ENCODE results near the gene ALG1L2. TPM values are rescaled to one million over a fixed set of nuclear protein-coding genes. Genes with fewer than 3 reads are reported as not detected.
"Not testable (repeated sequence)": the region's sequence is repeated elsewhere in the genome, so short reads cannot be mapped to it uniquely, and the experiment has no call there.

Gene ALG1L2
- polyA plus RNA-seq, 1 of the 3 experiments (the other 2 are of a cell fraction) = not detected

DNA sequence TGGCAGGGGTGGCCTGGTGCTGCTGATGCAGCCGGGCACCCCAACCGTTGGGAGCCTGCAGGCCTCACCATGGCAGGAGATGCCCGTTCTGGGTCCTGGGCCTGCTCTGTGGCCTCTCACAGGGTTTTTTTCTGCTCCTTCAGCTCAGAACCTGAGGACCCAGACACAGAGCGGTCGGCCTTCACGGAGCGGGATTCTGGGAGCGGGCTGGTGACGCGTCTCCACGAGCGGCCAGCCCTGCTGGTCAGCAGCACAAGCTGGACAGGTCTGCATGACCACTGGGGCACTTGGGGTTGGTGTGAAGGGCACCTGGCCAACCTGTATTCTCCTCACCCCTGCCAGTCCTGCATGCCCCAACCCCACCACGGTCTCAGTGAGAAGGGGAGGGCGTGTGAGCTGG, 10.3 kb downstream of the ALG1L2 start (continued):
- TF ChIP-seq FOSL2 (IDR thresholded peaks at IDR 0.05; ENCODE audit: borderline replicate concordance, low read depth) (no peak), FOXM1 (IDR thresholded peaks at IDR 0.05; ENCODE audit: low read depth) (no peak)
- TF ChIP-seq, protein P1, sequence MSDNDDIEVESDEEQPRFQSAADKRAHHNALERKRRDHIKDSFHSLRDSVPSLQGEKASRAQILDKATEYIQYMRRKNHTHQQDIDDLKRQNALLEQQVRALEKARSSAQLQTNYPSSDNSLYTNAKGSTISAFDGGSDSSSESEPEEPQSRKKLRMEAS (IDR thresholded peaks at IDR 0.05; ENCODE audit: low read depth) = no peak
- TF ChIP-seq, protein P2, sequence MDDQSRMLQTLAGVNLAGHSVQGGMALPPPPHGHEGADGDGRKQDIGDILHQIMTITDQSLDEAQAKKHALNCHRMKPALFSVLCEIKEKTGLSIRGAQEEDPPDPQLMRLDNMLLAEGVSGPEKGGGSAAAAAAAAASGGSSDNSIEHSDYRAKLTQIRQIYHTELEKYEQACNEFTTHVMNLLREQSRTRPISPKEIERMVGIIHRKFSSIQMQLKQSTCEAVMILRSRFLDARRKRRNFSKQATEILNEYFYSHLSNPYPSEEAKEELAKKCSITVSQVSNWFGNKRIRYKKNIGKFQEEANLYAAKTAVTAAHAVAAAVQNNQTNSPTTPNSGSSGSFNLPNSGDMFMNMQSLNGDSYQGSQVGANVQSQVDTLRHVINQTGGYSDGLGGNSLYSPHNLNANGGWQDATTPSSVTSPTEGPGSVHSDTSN (IDR thresholded peaks at IDR 0.05) = no peak

DNA sequence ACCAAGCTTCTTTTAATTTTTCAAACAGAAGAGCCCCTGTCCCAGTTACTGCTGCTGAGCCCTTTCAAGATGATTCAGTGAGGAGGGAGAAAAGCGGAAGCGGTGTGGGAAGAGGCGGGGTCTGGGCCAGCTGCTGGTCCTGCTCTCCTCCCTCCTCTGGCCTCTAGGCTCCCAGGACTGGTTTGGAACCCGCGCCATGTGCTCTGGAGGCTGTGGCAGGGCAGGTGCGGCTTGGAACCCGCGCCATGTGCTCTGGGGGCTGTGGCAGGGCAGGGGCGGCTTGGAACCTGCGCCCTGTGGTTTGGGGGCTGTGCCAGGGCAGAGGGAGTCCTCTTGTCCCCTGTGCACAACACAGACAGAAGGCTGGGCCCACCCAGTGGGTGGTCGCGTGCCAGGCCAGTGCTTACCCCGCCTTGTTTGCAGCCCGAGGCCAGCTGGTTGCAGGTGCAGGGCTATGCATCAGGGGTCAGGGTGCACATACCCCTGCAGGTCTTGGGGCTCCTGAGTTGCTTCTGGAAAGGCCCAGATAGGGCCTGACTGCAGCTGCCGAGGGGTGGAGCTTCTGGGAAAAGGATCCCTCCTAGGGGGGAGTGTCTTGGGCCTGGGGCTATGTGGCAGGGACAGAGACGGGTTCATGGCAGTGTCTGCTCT, 12.2 kb downstream of the ALG1L2 start:
- Histone ChIP-seq H3K4me3 (ENCODE audit: low read depth in 2 of 2, low read length in 1 of 2) (no peak overlapping the region), H3K4me1 (ENCODE audit: control insufficient read depth in 1 of 2, insufficient read depth in 2 of 2, low read depth in 1 of 2, low read length in 1 of 2) (no peaks in the 10 kb centered on the region; a peak in 1 of 4 replicates), H3K4me2 (no peak overlapping the region), H3K27me3 (ENCODE audit: insufficient read depth) (no peaks in the 10 kb centered on the region), H3K9me2 (no peaks in the 10 kb centered on the region), H3K9me3 (no peaks in the 10 kb centered on the region), H3K36me3 (replicated peaks in 1 of 2; ENCODE audit: control insufficient read depth in 1 of 2, insufficient read depth in 2 of 2, low read length in 1 of 2) (no peaks in the 10 kb centered on the region), H3K27ac (ENCODE audit: low read depth in 2 of 2, low read length in 1 of 2) (no peak overlapping the region), H3K9ac (no peak overlapping the region), H3K79me2 (ENCODE audit: insufficient read depth) (no peaks in the 10 kb centered on the region), H4K20me1 (ENCODE audit: insufficient read depth) (no peaks in the 10 kb centered on the region), H2AFZ (ENCODE audit: low read depth) (no peak overlapping the region), H3F3A (replicated peaks; ENCODE audit: insufficient read depth) (no peaks in the 10 kb centered on the region)
- DNase-seq = no peak
- CTCF ChIA-PET = interaction anchor here (1.1 to 2.8 kb wide), 2 partner anchors 152 to 160 kb away, joined by 4 to 17 read pairs; no protein-coding TSS in a partner anchor
- POLR2A ChIA-PET = no interaction called here
- no peak for TF ChIP-seq SIN3A (IDR thresholded peaks at IDR 0.05; ENCODE audit: borderline replicate concordance, low read depth, low read length)
- no peak for TF ChIP-seq EZH2phosphoT487 (IDR thresholded peaks at IDR 0.05; ENCODE audit: borderline replicate concordance, low read depth)
- TF ChIP-seq FOXM1 (IDR thresholded peaks at IDR 0.05; ENCODE audit: low read depth) = no peak
- TF ChIP-seq, protein P3, sequence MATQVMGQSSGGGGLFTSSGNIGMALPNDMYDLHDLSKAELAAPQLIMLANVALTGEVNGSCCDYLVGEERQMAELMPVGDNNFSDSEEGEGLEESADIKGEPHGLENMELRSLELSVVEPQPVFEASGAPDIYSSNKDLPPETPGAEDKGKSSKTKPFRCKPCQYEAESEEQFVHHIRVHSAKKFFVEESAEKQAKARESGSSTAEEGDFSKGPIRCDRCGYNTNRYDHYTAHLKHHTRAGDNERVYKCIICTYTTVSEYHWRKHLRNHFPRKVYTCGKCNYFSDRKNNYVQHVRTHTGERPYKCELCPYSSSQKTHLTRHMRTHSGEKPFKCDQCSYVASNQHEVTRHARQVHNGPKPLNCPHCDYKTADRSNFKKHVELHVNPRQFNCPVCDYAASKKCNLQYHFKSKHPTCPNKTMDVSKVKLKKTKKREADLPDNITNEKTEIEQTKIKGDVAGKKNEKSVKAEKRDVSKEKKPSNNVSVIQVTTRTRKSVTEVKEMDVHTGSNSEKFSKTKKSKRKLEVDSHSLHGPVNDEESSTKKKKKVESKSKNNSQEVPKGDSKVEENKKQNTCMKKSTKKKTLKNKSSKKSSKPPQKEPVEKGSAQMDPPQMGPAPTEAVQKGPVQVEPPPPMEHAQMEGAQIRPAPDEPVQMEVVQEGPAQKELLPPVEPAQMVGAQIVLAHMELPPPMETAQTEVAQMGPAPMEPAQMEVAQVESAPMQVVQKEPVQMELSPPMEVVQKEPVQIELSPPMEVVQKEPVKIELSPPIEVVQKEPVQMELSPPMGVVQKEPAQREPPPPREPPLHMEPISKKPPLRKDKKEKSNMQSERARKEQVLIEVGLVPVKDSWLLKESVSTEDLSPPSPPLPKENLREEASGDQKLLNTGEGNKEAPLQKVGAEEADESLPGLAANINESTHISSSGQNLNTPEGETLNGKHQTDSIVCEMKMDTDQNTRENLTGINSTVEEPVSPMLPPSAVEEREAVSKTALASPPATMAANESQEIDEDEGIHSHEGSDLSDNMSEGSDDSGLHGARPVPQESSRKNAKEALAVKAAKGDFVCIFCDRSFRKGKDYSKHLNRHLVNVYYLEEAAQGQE (IDR thresholded peaks at IDR 0.05; ENCODE audit: low read depth, low read length) = no peak
- TF ChIP-seq, protein P4, sequence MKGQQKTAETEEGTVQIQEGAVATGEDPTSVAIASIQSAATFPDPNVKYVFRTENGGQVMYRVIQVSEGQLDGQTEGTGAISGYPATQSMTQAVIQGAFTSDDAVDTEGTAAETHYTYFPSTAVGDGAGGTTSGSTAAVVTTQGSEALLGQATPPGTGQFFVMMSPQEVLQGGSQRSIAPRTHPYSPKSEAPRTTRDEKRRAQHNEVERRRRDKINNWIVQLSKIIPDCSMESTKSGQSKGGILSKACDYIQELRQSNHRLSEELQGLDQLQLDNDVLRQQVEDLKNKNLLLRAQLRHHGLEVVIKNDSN (IDR thresholded peaks at IDR 0.05; ENCODE audit: borderline replicate concordance, low read depth) = no peak
- no peak for TF ChIP-seq MEF2A (IDR thresholded peaks at IDR 0.05; ENCODE audit: borderline replicate concordance, low read depth)
- WGBS (ENCODE audit: low lambda C conversion rate) = 61% methylated on average over 4 of the region's 16 CpGs

DNA sequence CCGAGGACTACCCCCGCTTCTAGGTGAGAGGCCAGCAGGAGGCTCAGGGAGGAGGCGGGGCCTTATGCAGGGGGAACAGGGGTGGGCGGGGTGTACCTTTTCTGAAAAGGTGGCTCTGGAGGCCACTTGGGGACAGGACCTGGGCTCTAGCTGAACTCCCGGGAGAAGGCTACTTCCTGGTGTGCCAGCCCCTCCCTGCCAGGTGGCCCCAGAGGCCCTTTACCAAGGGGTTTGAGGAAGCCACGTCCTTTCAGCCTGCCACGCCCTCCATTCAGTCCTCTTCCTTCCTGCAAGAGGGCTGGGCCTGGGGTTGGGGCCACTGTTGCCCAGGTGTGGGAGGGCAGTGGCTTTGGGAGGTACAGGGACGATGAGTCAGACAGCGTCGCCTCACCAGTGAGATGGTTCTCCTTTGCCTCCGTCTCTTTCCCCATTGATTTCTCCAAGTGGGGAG, 12.9 kb downstream of the ALG1L2 start:
- DNase-seq; H3K36me3 ChIP-seq (replicated peaks in 1 of 2; ENCODE audit: control insufficient read depth in 1 of 2, insufficient read depth in 2 of 2, low read length in 1 of 2); H3K27me3 ChIP-seq (ENCODE audit: insufficient read depth); H4K20me1 ChIP-seq (ENCODE audit: insufficient read depth); H3K9me3 ChIP-seq; H3K9ac ChIP-seq; H3K4me3 ChIP-seq (ENCODE audit: low read depth in 2 of 2, low read length in 1 of 2); POLR2A ChIA-PET; H2AFZ ChIP-seq (ENCODE audit: low read depth); H3K4me2 ChIP-seq; H3F3A ChIP-seq (replicated peaks; ENCODE audit: insufficient read depth); H3K4me1 ChIP-seq (ENCODE audit: control insufficient read depth in 1 of 2, insufficient read depth in 2 of 2, low read depth in 1 of 2, low read length in 1 of 2); H3K27ac ChIP-seq (ENCODE audit: low read depth in 2 of 2, low read length in 1 of 2); H3K9me2 ChIP-seq; H3K79me2 ChIP-seq (ENCODE audit: insufficient read depth): not testable (repeated sequence)
- 93% methylated on average over 4 of the region's 11 CpGs for WGBS (ENCODE audit: low lambda C conversion rate)
- CTCF ChIA-PET = interaction anchor here (2.8 to 13.8 kb wide), 2 partner anchors 152 to 153 kb away, joined by 17 to 146 read pairs; no protein-coding TSS in a partner anchor

DNA sequence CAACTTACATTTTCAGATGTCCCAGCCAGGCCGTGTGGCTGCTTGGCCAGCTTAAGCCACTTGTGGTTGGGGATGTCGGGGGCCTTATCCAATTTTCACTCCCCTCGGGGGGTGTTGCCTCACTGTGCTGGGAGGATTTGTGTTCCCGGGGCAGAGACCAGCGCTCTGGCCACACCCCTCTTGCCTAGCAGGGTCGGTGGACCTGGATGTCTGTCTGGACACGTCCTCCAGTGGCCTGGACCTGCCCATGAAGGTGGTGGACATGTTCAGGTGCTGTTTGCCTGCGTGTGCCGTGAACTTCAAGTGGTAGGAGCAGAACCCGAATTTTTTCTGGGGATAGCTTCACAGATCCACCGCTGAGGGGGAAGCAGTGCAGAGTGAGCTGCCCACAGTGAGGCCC, 14.2 kb downstream of the ALG1L2 start:
- H3K79me2 ChIP-seq (ENCODE audit: insufficient read depth); H4K20me1 ChIP-seq (ENCODE audit: insufficient read depth); H3K36me3 ChIP-seq (replicated peaks in 1 of 2; ENCODE audit: control insufficient read depth in 1 of 2, insufficient read depth in 2 of 2, low read length in 1 of 2); DNase-seq; H3K27ac ChIP-seq (ENCODE audit: low read depth in 2 of 2, low read length in 1 of 2); H3K4me1 ChIP-seq (ENCODE audit: control insufficient read depth in 1 of 2, insufficient read depth in 2 of 2, low read depth in 1 of 2, low read length in 1 of 2); H3K9me2 ChIP-seq; H3K9ac ChIP-seq; H2AFZ ChIP-seq (ENCODE audit: low read depth); H3K9me3 ChIP-seq; H3K4me2 ChIP-seq; POLR2A ChIA-PET; H3K4me3 ChIP-seq (ENCODE audit: low read depth in 2 of 2, low read length in 1 of 2); H3K27me3 ChIP-seq (ENCODE audit: insufficient read depth); H3F3A ChIP-seq (replicated peaks; ENCODE audit: insufficient read depth): not testable (repeated sequence)
- 71% methylated on average over 5 of the region's 11 CpGs for whole genome bisulfite sequencing (ENCODE audit: low lambda C conversion rate)
- CTCF ChIA-PET = interaction anchor here (1.4 to 13.8 kb wide), 2 partner anchors 10 to 153 kb away, joined by 5 to 146 read pairs; no protein-coding TSS in a partner anchor

All from SK-N-SH (cell line).